Measurements from ENCODE around the gene MGARP. TPM values are rescaled to one million over a fixed set of nuclear protein-coding genes. Genes with fewer than 3 reads are reported as not detected.
"Not testable (repeated sequence)": the region's sequence is repeated elsewhere in the genome, so short reads cannot be mapped to it uniquely, and the experiment has no call there.

MGARP gene
- total RNA-seq, 2 donors from 2014 or later = 4.2 to 8.9 TPM

GRCh38 chr4:139266583-139267257 lies 13.3 kb downstream of the MGARP start:
- H3K4me3 ChIP-seq = peak overlapping the region; percentile 62
- no peaks in the 10 kb centered on the region for H3K36me3 ChIP-seq
- no peaks in the 10 kb centered on the region for H3K27me3 ChIP-seq (replicated peaks; ENCODE audit: insufficient read depth)
- no peak overlapping the region for H3K27ac ChIP-seq
- DNase-seq (ENCODE audit: low spot score) (no peak), ATAC-seq (ENCODE audit: insufficient number of reproducible peaks, low FRiP score, low read depth) (no peak)
- peaks cover 4 to 7% of the 10 kb centered on the region in 2 donors for H3K4me1 ChIP-seq (ENCODE audit: control insufficient read depth in 1 of 2, low read depth in 2 of 2)
- no peaks in the 10 kb centered on the region for H3K9me3 ChIP-seq
- TF ChIP-seq CTCF (IDR thresholded peaks at IDR 0.05) = no peak

- H3K27ac ChIP-seq = no peak overlapping the region
- no peak for DNase-seq (ENCODE audit: low spot score)
- no peak for TF ChIP-seq CTCF (IDR thresholded peaks at IDR 0.05)
- H3K36me3 ChIP-seq = no peaks in the 10 kb centered on the region
- no peaks in the 10 kb centered on the region for H3K9me3 ChIP-seq
- peaks cover 4 to 7% of the 10 kb centered on the region in 2 donors for H3K4me1 ChIP-seq (ENCODE audit: control insufficient read depth in 1 of 2, low read depth in 2 of 2)
- H3K4me3 ChIP-seq = peak overlapping the region; percentile 62
- no peak for ATAC-seq (ENCODE audit: insufficient number of reproducible peaks, low FRiP score, low read depth)
- H3K27me3 ChIP-seq (replicated peaks; ENCODE audit: insufficient read depth) = no peaks in the 10 kb centered on the region
These were observed 13.8 kb downstream of the MGARP start for GRCh38 chr4:139266208-139266582.

GRCh38 chr4:139265654-139266053 lies 14.4 kb downstream of the MGARP start:
- Histone ChIP-seq H3K27me3 (replicated peaks; ENCODE audit: insufficient read depth) (no peaks in the 10 kb centered on the region), H3K9me3 (no peaks in the 10 kb centered on the region), H3K4me1 (ENCODE audit: control insufficient read depth in 1 of 2, low read depth in 2 of 2) (peaks cover 4 to 7% of the 10 kb centered on the region in 2 donors), H3K27ac (no peak overlapping the region), H3K36me3 (no peaks in the 10 kb centered on the region), H3K4me3 (no peak overlapping the region)
- ATAC-seq (ENCODE audit: insufficient number of reproducible peaks, low FRiP score, low read depth) = no peak
- no peak for DNase-seq (ENCODE audit: low spot score)
- no peak for TF ChIP-seq CTCF (IDR thresholded peaks at IDR 0.05)

GRCh38 chr4:139256349-139256748 lies 23.7 kb downstream of the MGARP start:
- no peak for ATAC-seq (ENCODE audit: insufficient number of reproducible peaks, low FRiP score, low read depth)
- H3K27ac ChIP-seq = no peak overlapping the region
- H3K9me3 ChIP-seq = no peaks in the 10 kb centered on the region
- H3K36me3 ChIP-seq = no peaks in the 10 kb centered on the region
- no peak for TF ChIP-seq CTCF (IDR thresholded peaks at IDR 0.05)
- no peak overlapping the region for H3K4me3 ChIP-seq
- no peak for DNase-seq (ENCODE audit: low spot score)
- no peaks in the 10 kb centered on the region for H3K27me3 ChIP-seq (replicated peaks; ENCODE audit: insufficient read depth)
- H3K4me1 ChIP-seq (ENCODE audit: control insufficient read depth in 1 of 2, low read depth in 2 of 2) = no peaks in the 10 kb centered on the region

GRCh38 chr4:139255581-139255980 lies 24.4 kb downstream of the MGARP start:
- H3K4me3 ChIP-seq; H3K27ac ChIP-seq; H3K4me1 ChIP-seq (ENCODE audit: control insufficient read depth in 1 of 2, low read depth in 2 of 2); H3K9me3 ChIP-seq; DNase-seq (ENCODE audit: low spot score); H3K27me3 ChIP-seq (replicated peaks; ENCODE audit: insufficient read depth); H3K36me3 ChIP-seq; ATAC-seq (ENCODE audit: insufficient number of reproducible peaks, low FRiP score, low read depth): not testable (repeated sequence)

- H3K9me3 ChIP-seq = no peaks in the 10 kb centered on the region
- no peak overlapping the region for H3K27ac ChIP-seq
- H3K4me1 ChIP-seq (ENCODE audit: control insufficient read depth in 1 of 2, low read depth in 2 of 2) = peaks cover 2 to 5% of the 10 kb centered on the region in 2 donors
- DNase-seq (ENCODE audit: low spot score) (no peak), ATAC-seq (ENCODE audit: insufficient number of reproducible peaks, low FRiP score, low read depth) (no peak)
- no peak for TF ChIP-seq CTCF (IDR thresholded peaks at IDR 0.05)
- H3K27me3 ChIP-seq (replicated peaks; ENCODE audit: insufficient read depth) = no peaks in the 10 kb centered on the region
- no peak overlapping the region for H3K4me3 ChIP-seq
- H3K36me3 ChIP-seq = no peaks in the 10 kb centered on the region
These were observed 26.3 kb downstream of the MGARP start for GRCh38 chr4:139253713-139254112.

Measured in thoracic aorta (tissue), 2 donors.